H9 (cell line): ENCODE measurements around the gene FGA. TPM values are rescaled to one million over a fixed set of nuclear protein-coding genes. Genes with fewer than 3 reads are reported as not detected.

Experiments used
- DNase-seq: peaks from one replicate; pipeline ENCODE4 v3.0.0-alpha.2; 2017
- H2AFZ ChIP-seq: one replicate; pipeline ENCODE4 v1.6.1; 2013; ENCODE audit warnings: mild to moderate bottlenecking, low read length, control low read depth, moderate library complexity
- H2AK5ac ChIP-seq: 2 replicates; pipeline ENCODE4 v1.6.1; 2013; ENCODE audit warnings: low read length, control low read depth, mixed read lengths; ENCODE audit not compliant: insufficient read length
- H2BK120ac ChIP-seq: one replicate; pipeline ENCODE4 v1.6.1; 2013; ENCODE audit warnings: low read depth, mild to moderate bottlenecking, low read length, control low read depth, inconsistent platforms; ENCODE audit not compliant: poor library complexity, severe bottlenecking
- H2BK12ac ChIP-seq: 2 replicates; pipeline ENCODE4 v1.6.1; 2013; ENCODE audit warnings: low read length, control low read depth, mixed read lengths, low read depth; ENCODE audit not compliant: insufficient read length
- H2BK15ac ChIP-seq: 2 replicates; pipeline ENCODE4 v1.6.1; 2013; ENCODE audit warnings: low read depth, low read length, control low read depth
- H2BK20ac ChIP-seq: one replicate; pipeline ENCODE4 v1.6.1; 2013; ENCODE audit warnings: low read depth, mild to moderate bottlenecking, low read length, control low read depth, inconsistent platforms; ENCODE audit not compliant: poor library complexity, severe bottlenecking
- H2BK5ac ChIP-seq: 2 replicates; pipeline ENCODE4 v1.6.1; 2013; ENCODE audit warnings: low read length, control low read depth, mixed read lengths; ENCODE audit not compliant: insufficient read length
- H3K14ac ChIP-seq: 2 replicates; pipeline ENCODE4 v1.6.1; 2013; ENCODE audit warnings: low read length, control low read depth; ENCODE audit not compliant: insufficient read depth
- H3K18ac ChIP-seq: 2 replicates; pipeline ENCODE4 v1.6.1; 2013; ENCODE audit warnings: low read depth, mild to moderate bottlenecking, mixed read lengths, low read length, control low read depth; ENCODE audit not compliant: insufficient read length
- H3K23ac ChIP-seq: 2 replicates; pipeline ENCODE4 v1.6.1; 2013; ENCODE audit warnings: low read length, control low read depth, mixed read lengths, low read depth; ENCODE audit not compliant: insufficient read length
- H3K23me2 ChIP-seq: 2 replicates; pipeline ENCODE4 v1.6.1; 2013; ENCODE audit warnings: low read depth, mild to moderate bottlenecking, mixed read lengths, low read length, control low read depth; ENCODE audit not compliant: insufficient read length, poor library complexity, severe bottlenecking
- H3K27ac ChIP-seq: 2 replicates; pipeline ENCODE4 v1.5.1; 2013; ENCODE audit warnings: low read length, control low read depth, mixed read lengths, low read depth; ENCODE audit not compliant: insufficient read length
- H3K27me3 ChIP-seq: 2 replicates; pipeline ENCODE4 v1.6.1; 2013; ENCODE audit warnings: low read length, control low read depth, inconsistent platforms; ENCODE audit not compliant: insufficient read depth
- H3K4ac ChIP-seq: 2 replicates; pipeline ENCODE4 v1.6.1; 2013; ENCODE audit warnings: low read depth, mild to moderate bottlenecking, control low read depth, inconsistent platforms, low read length, moderate library complexity
- H3K4me1 ChIP-seq: 2 replicates; pipeline ENCODE4 v1.6.1; 2013; ENCODE audit warnings: low read length, control low read depth, inconsistent platforms; ENCODE audit not compliant: insufficient read depth
- H3K4me2 ChIP-seq: 2 replicates; pipeline ENCODE4 v1.6.1; 2013; ENCODE audit warnings: low read length, control low read depth, mixed read lengths; ENCODE audit not compliant: insufficient read length, insufficient read depth
- H3K56ac ChIP-seq: 2 replicates; pipeline ENCODE4 v1.6.1; 2013; ENCODE audit warnings: low read depth, mild to moderate bottlenecking, mixed read lengths, low read length, control low read depth; ENCODE audit not compliant: insufficient read length
- H3K79me1 ChIP-seq: 2 replicates; pipeline ENCODE4 v1.6.1; 2013; ENCODE audit warnings: low read depth, mild to moderate bottlenecking, moderate library complexity, low read length, control low read depth, inconsistent platforms; ENCODE audit not compliant: insufficient read depth, poor library complexity, severe bottlenecking
- H3K79me2 ChIP-seq: 2 replicates; pipeline ENCODE4 v1.6.1; 2013; ENCODE audit warnings: low read length, control low read depth, inconsistent platforms; ENCODE audit not compliant: insufficient read depth
- H3K9ac ChIP-seq: 2 replicates; pipeline ENCODE4 v1.6.1; 2013; ENCODE audit warnings: low read length, control low read depth, mixed read lengths; ENCODE audit not compliant: insufficient read length; ENCODE audit errors: extremely low read depth
- H3K9me3 ChIP-seq: one replicate; pipeline ENCODE4 v1.6.1; 2013; ENCODE audit warnings: low read depth, low read length, inconsistent platforms; ENCODE audit not compliant: control insufficient read depth
- H3T11ph ChIP-seq: one replicate; pipeline ENCODE4 v1.6.1; 2013; ENCODE audit warnings: mild to moderate bottlenecking, low read length, control low read depth, inconsistent platforms
- H4K20me1 ChIP-seq: one replicate; pipeline ENCODE4 v1.6.1; 2013; ENCODE audit not compliant: control insufficient read depth, insufficient read length, insufficient read depth
- H4K5ac ChIP-seq: 2 replicates; pipeline ENCODE4 v1.6.1; 2013; ENCODE audit warnings: low read depth, mild to moderate bottlenecking, mixed read lengths, low read length, control low read depth; ENCODE audit not compliant: insufficient read length
- H4K8ac ChIP-seq: replicated peaks from 2 replicates; pipeline ENCODE4 v1.6.1; 2013; ENCODE audit warnings: low read length, control low read depth, mixed read lengths, low read depth; ENCODE audit not compliant: insufficient read length
- H4K91ac ChIP-seq: 2 replicates; pipeline ENCODE4 v1.6.1; 2013; ENCODE audit warnings: low read depth, mild to moderate bottlenecking, moderate library complexity, mixed read lengths, low read length, control low read depth; ENCODE audit not compliant: insufficient read length
- H3K27ac Mint-ChIP-seq, 3 experiments: 2 replicates in 2 of 3; 3 replicates in 1 of 3; pipeline ENCODE4 v1.8.0; 2020 to 2021; ENCODE audit warnings: mixed read lengths in 3 of 3, mild to moderate bottlenecking in 1 of 3, moderate library complexity in 1 of 3
- H3K27me3 Mint-ChIP-seq: 2 replicates; pipeline ENCODE4 v1.8.0; 2021; ENCODE audit warnings: low read depth, mild to moderate bottlenecking, moderate library complexity, mixed read lengths
- H3K36me3 Mint-ChIP-seq, 3 experiments: 2 replicates in 2 of 3; 3 replicates in 1 of 3; pipeline ENCODE4 v1.8.0; 2020 to 2021; ENCODE audit warnings: low read depth in 3 of 3, mixed read lengths in 3 of 3; ENCODE audit not compliant: insufficient read depth in 1 of 3
- H3K4me1 Mint-ChIP-seq, 2 experiments: 2 replicates each; pipeline ENCODE4 v1.8.0; 2020; ENCODE audit warnings: mixed read lengths in 2 of 2
- H3K4me3 Mint-ChIP-seq, 2 experiments: 2 replicates in 1 of 2; 3 replicates in 1 of 2; pipeline ENCODE4 v1.8.0; 2020 to 2021; ENCODE audit warnings: mild to moderate bottlenecking in 2 of 2, mixed read lengths in 2 of 2, moderate library complexity in 1 of 2
- H3K9me3 Mint-ChIP-seq, 2 experiments: 2 replicates in 1 of 2; 3 replicates in 1 of 2; pipeline ENCODE4 v1.8.0; 2020; ENCODE audit warnings: mild to moderate bottlenecking in 2 of 2, mixed read lengths in 2 of 2, moderate library complexity in 1 of 2
- WGBS: extraction: QIAGEN DNeasy Blood & Tissue Kit; methylation state at CpG from one replicate; pipeline ENCODE4 v1.1.7; 2013; ENCODE audit warnings: missing lambda C conversion rate, low lambda C conversion rate, mixed read lengths; ENCODE audit not compliant: insufficient read length; ENCODE audit errors: extremely low coverage; 5-methylcytosine and 5-hydroxymethylcytosine counted together
- total RNA-seq: library from RNA; stranded (reverse); gene quantifications from 2 replicates; pipeline ENCODE4 v1.2.1, GENCODE V29; 2021
- TF ChIP-seq, protein P1 (sequence below): fragments of 200-600 bp; sonication (generic); conservative IDR thresholded peaks from 3 replicates; pipeline ENCODE4 v1.8.0; 2021; ENCODE audit warnings: antibody characterized with exemption, mild to moderate bottlenecking

Gene FGA
- total RNA-seq, 1 experiment from 2014 or later, result not detected

- WGBS, result no CpG with 5 or more reads among the region's 3 CpGs
- Histone ChIP-seq H4K8ac (no peak overlapping the region), H3K4ac (no peak overlapping the region), H2BK120ac (no peak overlapping the region), H3K14ac (no peak overlapping the region), H3K23me2 (no peaks in the 10 kb centered on the region), H2AFZ (no peak overlapping the region), H2BK15ac (no peak overlapping the region), H2AK5ac (no peak overlapping the region), H4K5ac (no peak overlapping the region), H3K27ac (no peak overlapping the region), H3K56ac (no peak overlapping the region), H3K79me1 (no peaks in the 10 kb centered on the region), H4K20me1 (no peaks in the 10 kb centered on the region), H3K23ac (no peak overlapping the region), H3K79me2 (no peaks in the 10 kb centered on the region), H2BK20ac (no peak overlapping the region), H3T11ph (no peak overlapping the region), H3K9me3 (no peaks in the 10 kb centered on the region), H2BK5ac (no peak overlapping the region), H3K27me3 (no peaks in the 10 kb centered on the region), H3K9ac (no peak overlapping the region), H2BK12ac (no peak overlapping the region), H3K4me2 (no peak overlapping the region), H3K4me1 (no peaks in the 10 kb centered on the region), H4K91ac (no peak overlapping the region), H3K18ac (no peak overlapping the region)
- no peak overlapping the region for H3K4me3 Mint-ChIP-seq
- no peaks in the 10 kb centered on the region for H3K4me1 Mint-ChIP-seq
- TF ChIP-seq, protein P1, sequence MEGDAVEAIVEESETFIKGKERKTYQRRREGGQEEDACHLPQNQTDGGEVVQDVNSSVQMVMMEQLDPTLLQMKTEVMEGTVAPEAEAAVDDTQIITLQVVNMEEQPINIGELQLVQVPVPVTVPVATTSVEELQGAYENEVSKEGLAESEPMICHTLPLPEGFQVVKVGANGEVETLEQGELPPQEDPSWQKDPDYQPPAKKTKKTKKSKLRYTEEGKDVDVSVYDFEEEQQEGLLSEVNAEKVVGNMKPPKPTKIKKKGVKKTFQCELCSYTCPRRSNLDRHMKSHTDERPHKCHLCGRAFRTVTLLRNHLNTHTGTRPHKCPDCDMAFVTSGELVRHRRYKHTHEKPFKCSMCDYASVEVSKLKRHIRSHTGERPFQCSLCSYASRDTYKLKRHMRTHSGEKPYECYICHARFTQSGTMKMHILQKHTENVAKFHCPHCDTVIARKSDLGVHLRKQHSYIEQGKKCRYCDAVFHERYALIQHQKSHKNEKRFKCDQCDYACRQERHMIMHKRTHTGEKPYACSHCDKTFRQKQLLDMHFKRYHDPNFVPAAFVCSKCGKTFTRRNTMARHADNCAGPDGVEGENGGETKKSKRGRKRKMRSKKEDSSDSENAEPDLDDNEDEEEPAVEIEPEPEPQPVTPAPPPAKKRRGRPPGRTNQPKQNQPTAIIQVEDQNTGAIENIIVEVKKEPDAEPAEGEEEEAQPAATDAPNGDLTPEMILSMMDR, result no peak
- H3K27me3 Mint-ChIP-seq, result no peaks in the 10 kb centered on the region
- DNase-seq, result no peak
- no peaks in the 10 kb centered on the region for H3K9me3 Mint-ChIP-seq
- no peaks in the 10 kb centered on the region for H3K36me3 Mint-ChIP-seq
- H3K27ac Mint-ChIP-seq, result no peak overlapping the region
These were observed 16.2 kb downstream of the FGA start for GRCh38 chr4:154574311-154574710.
